Measurements from ENCODE around the gene GLDC. TPM values are rescaled to one million over a fixed set of nuclear protein-coding genes. Genes with fewer than 3 reads are reported as not detected.

Gene GLDC
- total RNA-seq, 1 donor from 2014 or later: 37.4 TPM

- Mint-ChIP-seq H3K4me3 (no peak overlapping the region), H3K27ac (ENCODE audit: unreplicated experiment) (no peak overlapping the region), H3K9me3 (no peaks in the 10 kb centered on the region), H3K36me3 (ENCODE audit: low read depth) (peaks cover 5% of the 10 kb centered on the region), H3K4me1 (no peaks in the 10 kb centered on the region), H3K27me3 (ENCODE audit: low read depth) (no peaks in the 10 kb centered on the region)
- DNase-seq (ENCODE audit: low read depth, low spot score): no peak
- TF ChIP-seq CTCF (conservative IDR thresholded peaks at IDR 0.05): peak; percentile 70
Observed at GRCh38 chr9:6584881-6585597, 60.5 kb downstream of the GLDC start.

GRCh38 chr9:6581253-6581652, 64.3 kb downstream of the GLDC start:
- no peak overlapping the region for H3K4me3 Mint-ChIP-seq
- H3K9me3 Mint-ChIP-seq: no peaks in the 10 kb centered on the region
- H3K4me1 Mint-ChIP-seq: peaks cover 7% of the 10 kb centered on the region
- peak overlapping the region; percentile 21 for H3K27ac Mint-ChIP-seq (ENCODE audit: unreplicated experiment)
- no peaks in the 10 kb centered on the region for H3K27me3 Mint-ChIP-seq (ENCODE audit: low read depth)
- H3K36me3 Mint-ChIP-seq (ENCODE audit: low read depth): no peaks in the 10 kb centered on the region
- no peak for TF ChIP-seq CTCF (conservative IDR thresholded peaks at IDR 0.05)
- DNase-seq (ENCODE audit: low read depth, low spot score): no peak

GRCh38 chr9:6579613-6580012, 65.9 kb downstream of the GLDC start:
- Mint-ChIP-seq H3K4me3 (no peak overlapping the region), H3K36me3 (ENCODE audit: low read depth) (no peaks in the 10 kb centered on the region), H3K9me3 (no peaks in the 10 kb centered on the region), H3K27me3 (ENCODE audit: low read depth) (no peaks in the 10 kb centered on the region), H3K4me1 (peaks cover 7% of the 10 kb centered on the region), H3K27ac (ENCODE audit: unreplicated experiment) (no peak overlapping the region)
- TF ChIP-seq CTCF (conservative IDR thresholded peaks at IDR 0.05): no peak
- no peak for DNase-seq (ENCODE audit: low read depth, low spot score)

- Mint-ChIP-seq H3K27ac (ENCODE audit: unreplicated experiment) (peak overlapping the region; percentile 68), H3K36me3 (ENCODE audit: low read depth) (no peaks in the 10 kb centered on the region), H3K27me3 (ENCODE audit: low read depth) (no peaks in the 10 kb centered on the region), H3K4me3 (no peak overlapping the region), H3K4me1 (peaks cover 7% of the 10 kb centered on the region), H3K9me3 (no peaks in the 10 kb centered on the region)
- no peak for TF ChIP-seq CTCF (conservative IDR thresholded peaks at IDR 0.05)
- DNase-seq (ENCODE audit: low read depth, low spot score): no peak
Observed at GRCh38 chr9:6576987-6577386, 68.5 kb downstream of the GLDC start.

GRCh38 chr9:6575324-6576034, 70.0 kb downstream of the GLDC start:
- Mint-ChIP-seq H3K4me3 (no peak overlapping the region), H3K36me3 (ENCODE audit: low read depth) (no peaks in the 10 kb centered on the region), H3K27me3 (ENCODE audit: low read depth) (no peaks in the 10 kb centered on the region), H3K27ac (ENCODE audit: unreplicated experiment) (no peak overlapping the region), H3K4me1 (peaks cover 7% of the 10 kb centered on the region), H3K9me3 (no peaks in the 10 kb centered on the region)
- TF ChIP-seq CTCF (conservative IDR thresholded peaks at IDR 0.05): no peak
- DNase-seq (ENCODE audit: low read depth, low spot score): no peak

Data from neural crest cell (in vitro differentiated cells).